Liver (tissue), 9 donors: ENCODE data around the gene HRH1. TPM values are rescaled to one million over a fixed set of nuclear protein-coding genes. Genes with fewer than 3 reads are reported as not detected.

Experiments
- DNase-seq: peaks from one replicate; pipeline ENCODE4 v3.0.0-alpha.2; 2017; ENCODE audit warnings: low spot score
- H3K27ac ChIP-seq, 2 donors: one replicate each; pipeline ENCODE4 v1.7.0; 2013; ENCODE audit warnings: inconsistent platforms in 2 of 2, low read length in 2 of 2, control low read depth in 1 of 2, low read depth in 1 of 2, mild to moderate bottlenecking in 1 of 2
- H3K27me3 ChIP-seq, 4 donors: one replicate each; pipeline versions ENCODE4 v1.6.1 to v1.7.0; 2013; ENCODE audit warnings: low read length in 3 of 4, inconsistent platforms in 1 of 4, mild to moderate bottlenecking in 1 of 4, moderate library complexity in 1 of 4; ENCODE audit not compliant: control insufficient read depth in 4 of 4, insufficient read depth in 4 of 4
- H3K36me3 ChIP-seq, 4 donors: one replicate each; pipeline versions ENCODE4 v1.6.1 to v1.7.0; 2013; ENCODE audit warnings: low read length in 3 of 4, mild to moderate bottlenecking in 3 of 4, low read depth in 1 of 4, moderate library complexity in 1 of 4; ENCODE audit not compliant: control insufficient read depth in 4 of 4, insufficient read depth in 3 of 4
- H3K4me1 ChIP-seq, 4 donors: one replicate each; pipeline versions ENCODE4 v1.6.1 to v1.7.0; 2013; ENCODE audit warnings: low read length in 3 of 4, mild to moderate bottlenecking in 3 of 4, moderate library complexity in 1 of 4; ENCODE audit not compliant: control insufficient read depth in 4 of 4, insufficient read depth in 4 of 4
- H3K4me3 ChIP-seq, 3 donors: one replicate each; pipeline versions ENCODE4 v1.6.1 to v1.7.0; 2013; ENCODE audit warnings: low read length in 3 of 3, control low read depth in 1 of 3, low read depth in 1 of 3, mild to moderate bottlenecking in 1 of 3
- H3K9ac ChIP-seq, 2 donors: one replicate each; pipeline ENCODE4 v1.7.0; 2013; ENCODE audit warnings: low read length in 2 of 2, mild to moderate bottlenecking in 2 of 2, moderate library complexity in 2 of 2, control low read depth in 1 of 2, low read depth in 1 of 2
- H3K9me3 ChIP-seq, 4 donors: one replicate each; pipeline versions ENCODE4 v1.6.1 to v1.7.0; 2013; ENCODE audit warnings: low read length in 3 of 4; ENCODE audit not compliant: control insufficient read depth in 4 of 4
- ATF3 ChIP-seq: IDR thresholded peaks from 2 replicates; pipeline ENCODE4 v1.6.1; 2016; ENCODE audit warnings: antibody characterized with exemption
- CTCF ChIP-seq: fragments of 150-350 bp; IDR thresholded peaks from 2 replicates; pipeline ENCODE4 v1.5.1; 2017; ENCODE audit warnings: improper control_type of control experiment, low read depth, low read length; ENCODE audit not compliant: missing input control
- FOXA1 ChIP-seq: IDR thresholded peaks from 2 replicates; pipeline ENCODE4 v1.6.1; 2016; ENCODE audit warnings: antibody characterized with exemption
- FOXA2 ChIP-seq: IDR thresholded peaks from 2 replicates; pipeline ENCODE4 v1.6.1; 2016; ENCODE audit warnings: antibody characterized with exemption
- HNF4G ChIP-seq: IDR thresholded peaks from 2 replicates; pipeline ENCODE4 v1.6.1; 2016; ENCODE audit warnings: antibody characterized with exemption
- JUND ChIP-seq, 2 donors: IDR thresholded peaks; 2 replicates each; pipeline ENCODE4 v1.6.1; 2016; ENCODE audit warnings: antibody characterized with exemption in 2 of 2
- MAX ChIP-seq: IDR thresholded peaks from 2 replicates; pipeline ENCODE4 v1.6.1; 2016; ENCODE audit warnings: antibody characterized with exemption
- REST ChIP-seq: IDR thresholded peaks from 2 replicates; pipeline ENCODE4 v1.6.1; 2016; ENCODE audit warnings: antibody characterized with exemption, mild to moderate bottlenecking
- TAF1 ChIP-seq: conservative IDR thresholded peaks from 2 replicates; pipeline ENCODE4 v1.6.1; 2016; ENCODE audit warnings: antibody characterized with exemption, mild to moderate bottlenecking
- WGBS: extraction: QIAGEN DNeasy Blood & Tissue Kit; methylation state at CpG from one replicate; pipeline ENCODE4 v1.1.7; 2013; 5-methylcytosine and 5-hydroxymethylcytosine counted together
- polyA plus RNA-seq, 2 donors: library from polyadenylated mRNA; stranded (reverse) in 1 of 2; unstranded in 1 of 2; fragments of 200-250 nt in 1 of 2; fragments of >200 nt in 1 of 2; fragmentation: Nextera tagmentation in 1 of 2; extraction: Ambion mirVana in 1 of 2; gene quantifications; one replicate each; pipeline versions ENCODE4 v1.2.1 to v1.2.3, GENCODE V29; 2013 to 2015
- total RNA-seq, 2 donors: library from RNA; depleted of rRNA; stranded (reverse); fragments of >200 nt; gene quantifications; one replicate each; pipeline ENCODE4 v1.2.3, GENCODE V29; 2014
- donor health status: healthy.
- donor health status: healthy.
- donor health status: healthy.
- donor health status: healthy.
- donor health status: healthy.

HRH1 gene
- total and polyA plus RNA-seq, 4 donors, result 0.07 to 1.3 (median 0.31) TPM

- Histone ChIP-seq H3K9me3 (peaks cover 0 to 6% (median 1%) of the 10 kb centered on the region in 4 donors), H3K36me3 (no peaks in the 10 kb centered on the region), H3K27ac (no peak overlapping the region), H3K4me3 (no peak overlapping the region), H3K9ac (no peak overlapping the region), H3K4me1 (no peaks in the 10 kb centered on the region), H3K27me3 (no peaks in the 10 kb centered on the region)
- WGBS, result 65% methylated on average over 5 of the region's 5 CpGs
- DNase-seq, result no peak
- no peak for TF ChIP-seq FOXA2
- no peak for TF ChIP-seq CTCF
- no peak for TF ChIP-seq JUND (IDR thresholded peaks at IDR 0.05)
These were observed 40.9 kb downstream of the HRH1 start for GRCh38 chr3:11195201-11195600.

GRCh38 chr3:11195721-11196332 lies 41.5 kb downstream of the HRH1 start:
- no peaks in the 10 kb centered on the region for H3K36me3 ChIP-seq
- H3K9me3 ChIP-seq, result peaks cover 0 to 6% (median 1%) of the 10 kb centered on the region in 4 donors
- no peak for DNase-seq
- no peaks in the 10 kb centered on the region for H3K4me1 ChIP-seq
- no peak for TF ChIP-seq HNF4G
- no peak for TF ChIP-seq CTCF
- no peak for TF ChIP-seq JUND (IDR thresholded peaks at IDR 0.05)
- no peak for TF ChIP-seq REST
- TF ChIP-seq ATF3, result no peak
- no peak for TF ChIP-seq MAX
- TF ChIP-seq FOXA2, result no peak
- TF ChIP-seq TAF1, result no peak
- no peak for TF ChIP-seq FOXA1
- H3K4me3 ChIP-seq, result no peak overlapping the region
- H3K27ac ChIP-seq, result no peak overlapping the region
- WGBS, result 43% methylated on average over 10 of the region's 10 CpGs
- no peaks in the 10 kb centered on the region for H3K27me3 ChIP-seq
- no peak overlapping the region for H3K9ac ChIP-seq
